Nasal cavity respiratory epithelium epithelial cell of viscerocranial mucosa (primary cell): ENCODE results near the gene FAM135A. TPM values are rescaled to one million over a fixed set of nuclear protein-coding genes. Genes with fewer than 3 reads are reported as not detected.

ENCODE experiments used
- total RNA-seq: library from RNA; depleted of rRNA; stranded (reverse); fragments of >200 nt; gene quantifications from 2 replicates; pipeline ENCODE4 v1.2.3, GENCODE V29; 2014

The FAM135A gene
- total RNA-seq: 75.8 and 88.9 TPM in 2 replicates

GRCh38 chr6:70413114-70413991 lies at the start of gene FAM135A:
Gene FAM135A, plus strand, starts transcription at chr6:70413508. Its CDS starts 14,835 bp downstream, at chr6:70428343.

GRCh38 chr6:70566751-70567382 lies 153.6 kb downstream of the FAM135A start, which contains the start of gene SDHAF4:
Gene SDHAF4, plus strand, starts transcription at chr6:70566930. Its CDS starts 11 bp downstream, at chr6:70566941.

Other genes with a start within 250 kb of the FAM135A start
- not detected in 2 replicates for gene COL9A1, start 110.4 kb upstream of the FAM135A start, total RNA-seq
- 7.7 and 11.3 TPM in 2 replicates for gene SDHAF4, start 153.4 kb downstream of the FAM135A start, total RNA-seq